GM19455 (cell line): ENCODE measurements around the gene CTDP1.

ENCODE experiments used
- ATAC-seq: cut with Tn5 transposase; IDR thresholded peaks from one replicate; pipeline ENCODE4 v1.9.1; 2021; ENCODE audit not compliant: unreplicated experiment

CTDP1 gene

GRCh38 chr18:79790996-79791972 is 111.7 kb downstream of the CTDP1 start:
- ATAC-seq, result no peak

GRCh38 chr18:79792096-79792987 is 112.7 kb downstream of the CTDP1 start:
- no peak for ATAC-seq

- ATAC-seq, result no peak
Measured at GRCh38 chr18:79792988-79793355, 113.4 kb downstream of the CTDP1 start.

GRCh38 chr18:79794846-79795245 is 115.2 kb downstream of the CTDP1 start:
- no peak for ATAC-seq

GRCh38 chr18:79795446-79795845 is 115.8 kb downstream of the CTDP1 start:
- ATAC-seq, result no peak

GRCh38 chr18:79796016-79796415 is 116.4 kb downstream of the CTDP1 start:
- ATAC-seq, result no peak

- no peak for ATAC-seq
Measured at GRCh38 chr18:79796531-79797405, 117.2 kb downstream of the CTDP1 start.

GRCh38 chr18:79797518-79798345 is 118.1 kb downstream of the CTDP1 start, which contains the start of gene KCNG2:
TSS of gene KCNG2 (plus strand) at chr18:79797938. CDS start at chr18:79863668, 65,730 bp downstream.
- ATAC-seq, result no peak

- no peak for ATAC-seq
Measured at GRCh38 chr18:79798346-79798998, 118.9 kb downstream of the CTDP1 start.

- ATAC-seq, result no peak
Measured at GRCh38 chr18:79798999-79799370, 119.4 kb downstream of the CTDP1 start.

- no peak for ATAC-seq
Measured at GRCh38 chr18:79799619-79800370, 120.2 kb downstream of the CTDP1 start.

GRCh38 chr18:79800371-79801180 is 121.0 kb downstream of the CTDP1 start:
- no peak for ATAC-seq

- ATAC-seq, result no peak
Measured at GRCh38 chr18:79801217-79801616, 121.6 kb downstream of the CTDP1 start.

- ATAC-seq, result no peak
Measured at GRCh38 chr18:79801641-79802040, 122.0 kb downstream of the CTDP1 start.

- no peak for ATAC-seq
Measured at GRCh38 chr18:79802298-79802697, 122.7 kb downstream of the CTDP1 start.

GRCh38 chr18:79803611-79804051 is 124.0 kb downstream of the CTDP1 start:
- ATAC-seq, result no peak
